ENCODE results near the gene LZTR1.

LZTR1 gene

GRCh38 chr22:20983081-20983771, 1.1 kb downstream of the LZTR1 start:
- no peak for DNase-seq

GRCh38 chr22:20985720-20986119, 3.6 kb downstream of the LZTR1 start:
- DNase-seq: no peak

GRCh38 chr22:20986365-20986764, 4.3 kb downstream of the LZTR1 start:
- no peak for DNase-seq

GRCh38 chr22:20987375-20987774, 5.3 kb downstream of the LZTR1 start:
- no peak for DNase-seq

- no peak for DNase-seq
These were observed 6.7 kb downstream of the LZTR1 start for GRCh38 chr22:20988573-20989322.

- DNase-seq: no peak
These were observed 7.4 kb downstream of the LZTR1 start for GRCh38 chr22:20989323-20990138.

- no peak for DNase-seq
These were observed 8.4 kb downstream of the LZTR1 start for GRCh38 chr22:20990184-20991180.

- DNase-seq: no peak
These were observed 9.4 kb downstream of the LZTR1 start for GRCh38 chr22:20991252-20992055.

- DNase-seq: no peak
These were observed 10.0 kb downstream of the LZTR1 start for GRCh38 chr22:20992056-20992442.

GRCh38 chr22:20992456-20993303, 10.6 kb downstream of the LZTR1 start:
- no peak for DNase-seq

- DNase-seq: no peak
These were observed 11.4 kb downstream of the LZTR1 start for GRCh38 chr22:20993304-20994127.

GRCh38 chr22:20994128-20994901, 12.2 kb downstream of the LZTR1 start:
- DNase-seq: no peak

GRCh38 chr22:20994902-20995241, 12.8 kb downstream of the LZTR1 start:
- DNase-seq: no peak

GRCh38 chr22:20995329-20996030, 13.4 kb downstream of the LZTR1 start:
- no peak for DNase-seq

- no peak for DNase-seq
These were observed 13.9 kb downstream of the LZTR1 start for GRCh38 chr22:20996031-20996410.

GRCh38 chr22:20996598-20997535, 14.8 kb downstream of the LZTR1 start:
- no peak for DNase-seq
